NOMO-1 treated with DMSO at 0.1 percent for 48 hours (cell line): ENCODE data around the gene MUC15.

ENCODE experiments used
- DNase-seq: peaks from one replicate; lab custom pipeline; 2025; ENCODE audit not compliant: unreplicated experiment; lab: John Stamatoyannopoulos, UW

Gene MUC15

GRCh38 chr11:26575946-26576345 lies 3.9 kb upstream of the MUC15 start:
- DNase-seq: no peak

GRCh38 chr11:26573896-26574295 lies 1.8 kb upstream of the MUC15 start:
- no peak for DNase-seq

DNA sequence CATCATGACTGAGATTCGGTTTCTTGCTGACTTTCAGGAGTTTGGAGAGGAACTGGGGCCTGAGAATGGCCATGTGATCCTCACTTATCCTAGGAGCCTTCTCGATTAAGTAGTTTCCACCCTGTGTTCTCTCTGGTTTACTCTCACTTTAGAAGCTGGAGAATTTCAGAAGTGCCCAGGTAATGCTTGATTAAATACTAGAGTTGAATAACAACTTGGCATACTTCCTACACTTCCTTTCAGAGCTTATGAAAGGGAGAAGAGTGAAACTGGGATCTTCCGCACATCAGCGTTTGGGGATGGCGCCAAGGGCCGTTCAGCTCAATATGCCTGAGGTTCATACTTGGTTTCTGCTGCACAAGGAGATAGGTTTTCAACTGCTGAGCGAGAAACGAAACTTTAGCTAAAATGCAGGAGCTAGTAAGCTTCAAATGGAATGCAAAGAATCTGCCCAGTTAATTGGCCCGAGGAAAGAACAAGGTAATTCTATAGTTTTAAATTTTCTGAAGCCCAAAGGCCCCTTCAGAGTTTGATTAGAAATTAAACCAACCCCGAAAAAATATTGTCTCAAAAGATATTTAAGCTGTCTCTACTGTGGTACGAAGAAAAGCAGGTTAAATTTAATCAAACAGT lies 823 bp upstream of the MUC15 start:
- DNase-seq: no peak

DNA sequence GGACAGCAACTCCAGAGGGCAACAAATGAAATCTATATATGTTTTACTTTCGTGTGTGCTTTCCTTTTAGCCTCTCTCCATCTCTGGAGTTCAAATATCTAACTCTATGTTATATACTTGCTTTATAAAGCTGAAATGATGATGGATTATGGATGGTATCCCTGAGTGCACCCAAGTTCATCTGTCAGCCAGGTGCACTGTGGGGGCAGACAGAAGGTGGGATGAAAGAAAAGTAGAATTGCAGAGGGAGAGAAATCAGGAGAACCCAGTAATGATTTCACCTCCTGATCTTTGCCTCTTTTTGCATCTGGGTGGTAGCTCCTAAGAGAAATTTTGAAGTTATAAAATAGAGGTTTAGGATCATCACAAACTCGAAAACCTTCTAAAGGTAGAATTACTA lies 2.4 kb downstream of the MUC15 start:
- no peak for DNase-seq

DNA sequence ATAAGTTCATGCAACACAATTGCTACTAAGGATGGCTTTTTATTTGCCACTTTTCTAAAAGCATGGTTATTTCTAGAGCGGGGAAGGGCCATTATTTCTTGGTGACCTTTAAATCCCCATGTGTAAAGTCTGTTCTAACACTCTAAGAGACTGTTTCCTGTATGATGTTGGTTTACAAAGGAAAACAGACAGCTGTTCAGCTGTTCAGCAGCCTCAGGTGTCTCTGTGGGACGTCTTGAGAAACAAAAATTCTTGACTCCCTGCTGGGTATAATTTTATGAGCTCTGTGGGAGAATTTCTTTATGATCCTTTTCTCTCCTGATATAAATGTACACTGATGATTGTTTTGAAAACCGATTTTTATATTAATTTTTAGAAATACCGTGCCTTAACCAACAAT lies 13.9 kb downstream of the MUC15 start:
- DNase-seq: no peak

- DNase-seq: no peak
Observed at GRCh38 chr11:26557666-26558065, 14.4 kb downstream of the MUC15 start.

GRCh38 chr11:26556582-26556981 lies 15.5 kb downstream of the MUC15 start:
- peak; percentile 6 for DNase-seq

DNA sequence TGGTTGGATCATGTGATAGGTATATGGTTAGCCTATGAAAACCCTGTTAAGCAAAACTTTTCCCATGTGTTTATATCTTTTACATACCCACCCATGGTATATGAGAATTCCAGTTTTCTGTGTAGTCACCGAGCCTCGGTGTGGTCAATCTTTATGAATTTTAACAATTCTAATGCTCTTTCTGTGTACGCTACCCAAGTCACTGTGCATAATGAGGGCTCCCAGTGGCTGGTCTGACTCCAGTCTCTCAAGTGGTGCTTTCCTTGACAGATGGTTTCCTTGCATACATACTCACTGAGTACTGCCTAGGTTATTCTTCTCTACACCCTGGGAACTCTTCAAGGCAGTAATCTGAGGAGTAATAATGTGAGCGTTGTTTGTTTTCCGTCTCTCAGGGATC lies 17.6 kb downstream of the MUC15 start:
- no peak for DNase-seq

DNA sequence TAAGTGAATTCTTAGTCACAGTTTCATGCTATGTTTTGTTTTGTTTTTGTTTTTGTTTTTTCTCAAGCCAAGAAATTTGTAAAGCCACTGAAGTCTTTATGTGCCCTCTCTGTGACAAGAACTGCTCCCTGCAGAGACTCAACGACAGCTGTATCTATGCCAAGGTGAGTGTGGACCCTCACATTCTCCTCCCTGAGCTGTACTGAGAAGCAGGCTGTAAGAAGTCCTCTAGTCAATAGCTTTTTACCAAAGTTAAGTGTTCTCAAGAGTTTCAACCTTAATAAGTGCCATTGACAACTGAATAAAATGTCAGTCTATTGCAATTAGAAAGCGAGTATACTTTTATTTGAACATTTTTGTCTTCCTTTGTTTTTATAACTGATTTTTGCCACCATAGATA lies 18.9 kb downstream of the MUC15 start:
- no peak for DNase-seq

DNA sequence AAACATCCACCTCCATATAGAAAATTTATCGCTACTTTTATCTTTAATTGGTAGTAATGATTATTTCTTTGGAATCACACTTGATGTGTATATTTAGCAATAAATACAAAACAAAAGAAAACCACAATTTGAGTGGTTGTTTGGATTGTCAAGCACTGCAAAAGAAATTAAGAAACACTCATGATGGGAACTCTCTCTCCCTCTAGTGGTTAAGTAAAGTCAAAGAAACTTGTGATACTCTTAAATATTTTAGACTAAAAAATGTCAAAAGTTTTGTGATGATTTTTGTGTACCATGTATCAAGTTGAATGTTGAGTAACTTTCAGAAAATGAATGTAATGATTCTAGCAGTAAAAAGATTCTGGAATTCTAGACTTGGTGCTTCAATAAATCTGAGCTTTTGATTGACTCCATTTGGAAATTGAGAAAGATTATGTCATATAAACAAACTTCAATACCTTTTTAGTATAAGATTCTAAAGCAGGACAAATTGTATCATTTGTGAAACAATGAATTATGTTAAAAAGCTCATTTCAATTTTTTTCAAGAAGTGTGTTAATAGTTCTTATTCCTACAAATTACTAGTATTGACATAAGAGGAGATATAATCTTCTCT lies 20.8 kb downstream of the MUC15 start:
- peak; percentile 17 for DNase-seq

DNA sequence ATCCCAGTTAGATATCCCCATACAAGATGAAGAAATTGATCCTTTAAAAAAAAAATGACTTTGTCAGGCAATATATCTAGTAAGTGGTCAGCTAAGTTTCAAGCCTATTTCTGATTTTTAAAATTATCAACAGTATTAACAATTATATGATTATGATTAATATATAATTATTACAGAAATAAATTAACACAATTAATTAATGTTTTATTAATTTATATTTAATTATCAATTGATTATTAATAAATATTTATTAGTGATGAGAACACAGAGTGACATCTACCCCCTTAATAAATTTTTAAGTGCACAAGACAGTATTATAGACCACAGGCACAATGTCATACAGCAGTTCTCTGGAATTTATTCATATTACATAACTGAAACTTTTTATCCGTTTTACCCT lies 22.0 kb downstream of the MUC15 start:
- DNase-seq: no peak

DNA sequence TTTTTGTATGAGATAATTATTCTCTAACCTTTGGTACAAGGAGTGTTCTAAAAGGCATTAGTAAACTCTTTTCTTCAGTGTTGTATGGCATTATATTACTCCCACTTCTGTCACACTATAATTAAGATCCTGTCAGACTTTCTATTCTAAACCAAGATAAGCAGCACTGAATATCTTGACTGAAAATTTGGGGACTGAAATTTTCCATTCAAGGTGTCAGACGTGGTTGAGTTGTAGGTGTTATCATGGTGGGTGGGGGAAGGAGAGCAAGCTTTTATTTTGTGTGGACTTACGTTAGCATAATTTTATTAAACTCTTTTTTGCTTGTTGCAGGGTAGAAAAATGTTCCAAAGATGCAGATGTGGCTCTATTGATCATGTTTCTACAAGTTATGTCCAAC lies 22.9 kb downstream of the MUC15 start:
- no peak for DNase-seq

DNA sequence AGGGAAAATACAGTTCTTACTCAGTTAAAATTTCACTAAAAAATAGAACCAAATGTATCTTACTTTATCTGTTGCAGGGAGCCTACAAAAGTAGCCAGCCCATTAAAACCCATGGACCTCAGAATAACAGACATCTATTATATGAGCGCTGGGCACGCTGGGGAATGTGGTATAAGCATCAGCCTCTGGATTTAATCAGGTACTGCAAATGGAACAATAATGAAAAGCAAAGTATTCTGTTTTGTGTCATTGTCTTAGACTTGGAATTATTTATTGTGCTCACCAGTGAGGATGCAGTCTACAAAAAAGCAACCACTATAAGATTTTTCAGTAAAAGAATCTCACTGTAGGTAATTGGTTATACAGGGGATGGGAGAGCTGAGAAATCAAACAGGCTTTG lies 30.2 kb downstream of the MUC15 start:
- DNase-seq: no peak

DNA sequence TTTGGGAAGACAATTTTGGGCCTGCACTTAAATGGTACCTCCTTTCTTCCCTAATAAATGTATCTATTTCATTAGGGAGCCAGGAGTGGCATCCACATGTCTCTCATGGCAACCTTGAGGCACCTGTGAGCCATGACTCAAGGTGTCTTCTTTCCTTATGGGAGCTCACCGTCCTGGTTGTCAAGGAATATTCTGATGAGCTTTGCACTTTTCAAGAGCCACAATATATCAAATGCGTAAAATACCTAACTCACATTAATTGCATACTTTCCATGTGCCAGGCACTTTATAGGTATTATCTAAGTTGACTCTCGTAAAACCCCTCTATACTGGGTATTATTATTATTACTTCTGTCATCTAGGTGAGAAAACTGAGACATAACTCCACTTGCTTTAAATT lies 32.5 kb downstream of the MUC15 start:
- no peak for DNase-seq

- no peak for DNase-seq
Observed at GRCh38 chr11:26537341-26537740, 34.7 kb downstream of the MUC15 start.

GRCh38 chr11:26527685-26528084 lies 44.4 kb downstream of the MUC15 start:
- DNase-seq: no peak

DNA sequence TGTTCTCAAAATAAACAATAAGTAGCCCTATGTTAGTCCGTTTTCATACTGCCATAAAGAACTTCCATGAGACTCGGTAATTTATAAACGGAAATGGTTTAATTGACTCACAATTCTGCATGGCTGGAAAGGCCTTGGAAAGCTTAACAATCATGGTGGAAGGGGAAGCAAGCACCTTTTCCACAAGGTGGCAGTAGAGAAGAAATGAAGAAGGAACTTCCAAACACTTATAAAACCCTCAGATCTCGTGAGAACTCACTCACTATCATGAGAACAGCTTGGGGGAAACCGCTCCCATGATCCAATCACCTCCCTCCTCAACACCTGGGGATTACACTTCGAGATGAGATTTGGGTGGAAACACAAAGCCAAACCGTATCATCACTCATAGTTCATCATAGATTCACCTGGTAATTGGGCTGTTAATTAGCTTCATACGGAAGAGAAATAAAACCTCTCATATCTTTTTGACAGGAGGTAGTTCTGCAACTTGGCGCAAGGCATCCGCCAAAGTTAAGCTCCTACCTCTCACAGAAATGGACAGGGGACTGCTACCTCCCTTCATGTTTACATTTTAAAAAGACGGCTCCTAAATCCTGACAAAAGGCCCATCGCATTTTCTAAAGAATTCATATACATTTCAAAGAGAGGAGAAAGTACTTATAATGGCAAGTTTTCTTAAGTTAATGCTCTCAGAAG lies 49.0 kb downstream of the MUC15 start:
- peak; percentile 25 for DNase-seq

- DNase-seq: no peak
Observed at GRCh38 chr11:26519469-26519868, 52.6 kb downstream of the MUC15 start.

GRCh38 chr11:26512196-26512595 lies 59.9 kb downstream of the MUC15 start:
- no peak for DNase-seq

- DNase-seq: peak; percentile 20
Observed at GRCh38 chr11:26510756-26511155, 61.3 kb downstream of the MUC15 start.

- no peak for DNase-seq
Observed at GRCh38 chr11:26510164-26510563, 61.9 kb downstream of the MUC15 start.
